GM06990 (cell line): Measurements from ENCODE around the gene PDLIM4.

Source experiments
- DNase-seq: peaks from one replicate; pipeline ENCODE4 v3.0.0-alpha.2; 2011; ENCODE audit not compliant: insufficient read length; ENCODE audit errors: extremely low read depth
- H3K27me3 ChIP-seq: replicated peaks from 2 replicates; pipeline ENCODE4 v1.6.0; 2011; ENCODE audit warnings: low read length; ENCODE audit not compliant: control insufficient read depth, insufficient read depth
- H3K36me3 ChIP-seq: 2 replicates; pipeline ENCODE4 v1.5.1; 2011; ENCODE audit warnings: low read length; ENCODE audit not compliant: control insufficient read depth, insufficient read depth
- H3K4me3 ChIP-seq: replicated peaks from 2 replicates; pipeline ENCODE4 v1.5.1; 2011; ENCODE audit warnings: low read depth, mild to moderate bottlenecking, control low read depth, low read length
- CTCF ChIP-seq: IDR thresholded peaks from 2 replicates; pipeline ENCODE4 v1.5.1; 2011; ENCODE audit warnings: low read length, control low read depth, mild to moderate bottlenecking, inconsistent platforms; ENCODE audit not compliant: insufficient read depth, poor library complexity, severe bottlenecking

Gene PDLIM4

GRCh38 chr5:132257131-132258101 is at the start of gene PDLIM4:
TSS of gene PDLIM4 (plus strand) at chr5:132257696. CDS start at chr5:132257735, 39 bp downstream.
- no peak for TF ChIP-seq CTCF
- DNase-seq = no peak
- Histone ChIP-seq H3K27me3 (no peaks in the 10 kb centered on the region; the same call in 1 of the 2 replicates), H3K4me3 (no peak within 1 kb of the TSS), H3K36me3 (no peaks in the 10 kb centered on the region)

- Histone ChIP-seq H3K36me3 (no peaks in the 10 kb centered on the region), H3K4me3 (no peak overlapping the region), H3K27me3 (no peaks in the 10 kb centered on the region; the same call in 1 of the 2 replicates)
- DNase-seq = no peak
- TF ChIP-seq CTCF = no peak
These were observed 49.7 kb upstream of the PDLIM4 start for GRCh38 chr5:132207778-132208177.

- Histone ChIP-seq H3K36me3 (no peaks in the 10 kb centered on the region), H3K4me3 (no peak overlapping the region), H3K27me3 (no peaks in the 10 kb centered on the region; the same call in 1 of the 2 replicates)
- no peak for DNase-seq
- no peak for TF ChIP-seq CTCF
These were observed 48.4 kb upstream of the PDLIM4 start for GRCh38 chr5:132209131-132209530.

GRCh38 chr5:132209901-132210545 is 47.5 kb upstream of the PDLIM4 start:
- Histone ChIP-seq H3K36me3 (no peaks in the 10 kb centered on the region), H3K4me3 (no peak overlapping the region), H3K27me3 (no peaks in the 10 kb centered on the region; the same call in 1 of the 2 replicates)
- no peak for DNase-seq
- TF ChIP-seq CTCF = no peak

GRCh38 chr5:132210944-132211343 is 46.6 kb upstream of the PDLIM4 start:
- H3K4me3 ChIP-seq = no peak overlapping the region
- TF ChIP-seq CTCF = no peak
- H3K36me3 ChIP-seq = no peaks in the 10 kb centered on the region
- no peaks in the 10 kb centered on the region; the same call in 1 of the 2 replicates for H3K27me3 ChIP-seq
- no peak for DNase-seq
